GM18519 (cell line): Measurements from ENCODE around the gene CHST15.

Experiments used
- ATAC-seq: cut with Tn5 transposase; IDR thresholded peaks from one replicate; pipeline ENCODE4 v1.9.1; 2021; ENCODE audit warnings: mild to moderate bottlenecking, moderate library complexity; ENCODE audit not compliant: unreplicated experiment, low FRiP score

CHST15 gene

DNA sequence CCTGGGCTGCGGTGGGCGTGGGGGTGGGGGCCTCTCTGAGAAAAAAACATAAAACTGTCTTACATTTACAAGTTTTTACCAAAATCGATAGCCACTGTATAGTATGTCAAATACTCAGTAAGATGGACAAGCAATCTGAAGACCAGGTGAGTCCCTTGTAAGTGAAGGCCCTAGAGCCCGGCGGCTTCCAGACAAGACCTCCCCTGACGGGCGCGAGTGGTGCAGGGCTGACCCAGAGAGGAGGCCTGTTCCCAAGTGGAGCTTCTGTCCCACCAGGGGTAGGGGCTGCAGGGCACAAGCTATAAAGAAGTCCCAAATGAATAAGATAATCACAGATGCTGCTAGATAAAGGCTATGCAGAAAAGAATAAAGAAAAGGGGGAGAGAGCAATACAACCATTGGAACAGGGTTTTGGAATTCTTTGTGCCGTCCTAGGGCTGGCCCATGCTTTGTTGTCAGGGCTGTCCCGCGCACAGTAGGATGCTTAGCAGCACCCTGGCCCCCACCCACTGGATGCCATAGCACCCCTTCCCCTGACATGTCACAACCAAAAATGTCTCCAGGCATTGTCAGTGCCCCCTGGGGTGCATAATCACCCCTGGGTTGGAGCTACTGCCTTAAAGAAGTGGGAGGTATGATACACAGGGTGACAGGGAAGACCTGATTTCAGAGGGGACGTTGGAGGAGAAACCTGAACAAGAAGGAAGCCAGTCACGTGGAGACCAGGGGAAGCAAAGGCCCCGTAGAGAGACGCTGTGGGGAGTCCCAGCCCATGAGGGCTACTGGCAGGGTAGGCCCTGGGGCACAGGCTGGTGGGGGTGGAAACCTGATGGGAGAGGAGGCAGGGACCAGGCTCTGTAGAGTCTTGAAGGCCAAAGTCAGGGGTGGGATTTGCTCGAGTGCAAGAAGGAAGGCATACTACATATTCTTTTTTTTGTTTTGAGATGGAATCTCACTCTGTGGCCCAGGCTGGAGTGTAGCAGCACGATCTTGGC is 43.1 kb downstream of the CHST15 start:
- no peak for ATAC-seq

DNA sequence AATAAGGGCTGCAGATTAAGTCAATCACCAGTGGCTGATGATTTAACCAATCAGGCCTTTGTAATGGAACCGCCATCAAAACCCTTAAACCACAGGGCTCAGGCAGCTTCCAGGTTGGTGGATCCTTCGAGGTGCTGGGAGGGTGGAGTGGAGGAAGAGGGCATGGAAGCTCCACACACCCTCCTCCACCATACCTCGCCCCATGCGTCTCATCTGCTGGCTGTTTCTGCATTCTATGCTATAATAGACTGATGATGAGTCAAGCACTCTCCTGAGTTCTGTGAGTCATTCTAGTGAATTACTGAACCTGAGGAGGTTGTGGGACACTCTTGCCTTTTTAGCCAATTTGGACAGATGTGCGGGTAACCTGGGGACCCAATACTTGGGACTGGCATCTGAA is 43.9 kb downstream of the CHST15 start:
- ATAC-seq, result no peak

DNA sequence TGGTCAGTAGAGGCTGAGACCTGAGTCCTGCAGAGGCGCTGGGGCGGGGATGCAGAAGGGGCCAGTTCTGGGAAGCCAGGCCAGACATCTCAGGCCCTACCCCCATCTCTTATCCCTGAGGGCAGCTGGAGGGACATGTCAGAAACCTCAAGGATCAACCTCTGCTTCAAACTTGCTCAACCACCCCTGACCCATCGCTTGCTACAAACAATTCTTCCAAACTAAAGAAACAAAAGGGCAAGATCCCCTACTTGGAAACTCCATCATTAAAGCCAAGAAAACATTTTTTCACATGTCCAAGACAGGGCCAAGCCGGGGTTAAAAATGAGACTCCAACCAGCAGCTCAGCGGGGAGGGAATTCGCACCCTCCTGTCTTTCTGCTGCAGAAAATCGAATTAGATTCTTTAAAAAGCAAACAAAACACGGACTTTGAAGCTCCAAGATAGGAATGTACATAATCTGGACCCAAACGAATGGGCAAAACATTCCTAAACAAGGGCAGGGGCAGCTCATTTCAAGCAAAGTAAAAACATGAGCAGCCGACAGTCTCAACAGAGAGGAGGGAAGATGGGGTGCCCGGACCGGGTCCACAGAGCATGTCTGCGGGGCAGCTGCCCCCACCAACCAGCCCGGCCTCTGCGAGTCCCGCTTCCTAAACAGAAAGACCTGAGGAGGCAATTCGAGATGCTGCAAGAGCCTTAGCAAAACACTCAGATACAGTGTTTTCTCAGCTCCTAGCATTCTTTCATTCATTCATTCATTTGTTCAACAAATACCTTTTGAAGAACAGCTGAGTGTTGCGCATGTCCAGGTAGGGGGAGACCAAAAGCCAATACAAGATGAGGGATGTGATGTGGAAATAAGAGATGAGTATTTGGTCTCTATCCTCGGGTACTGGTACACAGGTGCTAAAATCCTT is 44.8 kb downstream of the CHST15 start:
- ATAC-seq, result no peak

DNA sequence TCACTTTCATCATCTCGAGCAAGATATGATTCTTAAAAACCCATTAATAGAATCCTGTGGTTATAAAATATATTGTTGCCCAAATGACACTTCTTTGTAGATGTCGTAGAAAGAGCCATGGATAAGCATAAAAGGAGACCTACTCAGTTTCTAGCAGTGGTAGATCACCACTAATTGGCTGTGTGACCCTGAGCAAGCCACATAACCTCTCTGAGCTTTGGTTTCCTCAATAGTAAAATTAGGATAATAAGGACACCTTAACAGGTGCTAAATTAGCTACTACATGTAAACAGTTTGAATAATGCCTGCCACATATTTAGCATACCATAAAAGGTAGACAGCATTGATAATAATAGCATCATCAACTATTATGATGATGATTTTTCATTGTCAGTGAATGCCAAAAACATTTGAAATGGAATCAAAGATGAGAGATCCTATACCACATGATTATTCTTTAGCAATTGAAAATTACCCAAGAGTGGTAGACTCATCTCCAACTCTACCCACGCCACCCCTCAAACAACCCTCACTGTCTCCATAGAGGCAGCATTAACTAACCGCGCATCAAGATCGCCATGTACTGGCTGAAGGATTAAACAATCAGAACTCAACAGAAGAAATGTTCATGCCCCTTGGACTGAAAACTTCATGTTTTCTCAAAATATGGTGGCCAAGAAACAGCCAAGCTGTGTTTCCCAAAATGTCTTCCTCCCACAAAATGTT is 45.8 kb downstream of the CHST15 start:
- no peak for ATAC-seq

DNA sequence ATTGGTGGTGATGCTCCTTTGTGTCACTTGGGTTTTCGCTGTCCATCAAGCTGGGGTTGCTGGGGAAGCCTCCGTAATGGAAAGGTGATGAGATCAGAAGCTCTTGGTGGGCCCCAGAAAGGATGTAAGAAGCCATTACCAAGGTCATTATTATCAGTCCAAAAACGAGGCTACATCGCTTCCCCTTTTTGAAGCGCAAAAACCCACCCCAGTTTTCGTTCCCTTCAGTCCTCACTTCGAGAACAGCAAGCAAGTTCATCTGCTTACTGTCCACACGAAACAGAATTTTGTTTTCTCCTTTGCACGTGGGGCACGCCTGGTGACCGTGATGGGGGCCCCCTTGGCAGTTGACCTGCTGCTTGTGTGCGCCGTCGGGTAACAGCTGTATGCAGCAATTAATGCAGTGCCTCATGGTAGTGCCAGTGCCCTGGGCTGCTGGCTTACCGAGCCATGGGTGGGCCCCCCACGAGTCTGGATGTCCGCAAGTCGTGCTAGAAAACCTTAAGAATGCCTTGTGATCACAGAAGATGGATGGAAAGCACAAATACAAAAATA is 47.5 kb downstream of the CHST15 start:
- no peak for ATAC-seq

DNA sequence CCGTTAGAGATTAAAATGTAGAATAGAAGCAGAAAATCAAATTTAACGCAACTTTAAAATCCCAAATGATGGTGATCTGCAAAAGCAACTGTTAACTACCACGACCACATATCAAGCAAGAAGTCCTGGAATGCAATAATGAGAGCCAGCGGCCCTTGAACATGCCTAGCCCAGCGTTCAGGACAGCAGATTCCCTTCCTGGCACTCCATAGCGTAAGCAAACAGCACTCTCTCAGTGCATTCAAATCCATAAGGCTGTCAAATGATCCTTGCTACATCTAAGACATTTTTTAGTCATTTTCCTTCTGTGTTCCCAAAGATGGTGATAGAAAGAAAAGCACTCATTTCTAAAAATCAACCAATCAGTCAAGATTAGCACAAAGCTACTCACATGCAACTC is 48.1 kb downstream of the CHST15 start:
- ATAC-seq, result no peak

DNA sequence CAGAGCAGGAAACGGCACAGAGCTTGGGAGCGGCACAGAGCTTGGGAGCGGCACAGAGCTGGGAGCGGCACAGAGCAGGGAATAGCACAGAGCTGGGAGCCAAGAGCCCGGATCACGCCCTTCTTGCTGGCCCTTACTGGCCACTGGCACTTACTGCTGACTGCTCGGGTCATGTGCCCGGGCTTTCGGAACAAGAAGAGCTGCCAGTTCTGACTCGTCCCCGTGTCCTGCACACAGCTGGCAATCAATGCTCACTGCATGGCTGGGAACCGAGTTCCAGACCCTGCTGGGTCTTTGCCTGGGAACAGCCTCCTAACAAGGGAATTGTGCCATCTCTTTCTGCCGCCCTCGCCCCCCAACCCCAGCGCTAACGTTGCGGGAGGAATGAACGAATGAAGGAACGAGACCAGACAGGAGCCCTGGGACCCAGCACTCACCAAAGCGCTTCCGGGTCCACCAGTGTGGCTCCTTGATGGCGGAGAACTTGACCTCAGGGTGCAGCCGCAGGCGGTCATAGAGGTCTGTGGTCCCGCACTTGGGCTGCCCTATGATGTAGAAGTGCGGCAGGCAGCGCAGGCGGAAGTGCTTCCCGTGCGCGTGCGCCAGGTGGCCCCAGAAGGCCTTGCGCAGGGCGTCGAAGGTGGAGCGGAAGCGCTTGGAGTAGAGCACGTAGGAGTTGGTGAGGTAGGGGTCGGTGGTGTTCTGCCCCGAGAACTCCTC is 49.1 kb downstream of the CHST15 start:
- no peak for ATAC-seq

DNA sequence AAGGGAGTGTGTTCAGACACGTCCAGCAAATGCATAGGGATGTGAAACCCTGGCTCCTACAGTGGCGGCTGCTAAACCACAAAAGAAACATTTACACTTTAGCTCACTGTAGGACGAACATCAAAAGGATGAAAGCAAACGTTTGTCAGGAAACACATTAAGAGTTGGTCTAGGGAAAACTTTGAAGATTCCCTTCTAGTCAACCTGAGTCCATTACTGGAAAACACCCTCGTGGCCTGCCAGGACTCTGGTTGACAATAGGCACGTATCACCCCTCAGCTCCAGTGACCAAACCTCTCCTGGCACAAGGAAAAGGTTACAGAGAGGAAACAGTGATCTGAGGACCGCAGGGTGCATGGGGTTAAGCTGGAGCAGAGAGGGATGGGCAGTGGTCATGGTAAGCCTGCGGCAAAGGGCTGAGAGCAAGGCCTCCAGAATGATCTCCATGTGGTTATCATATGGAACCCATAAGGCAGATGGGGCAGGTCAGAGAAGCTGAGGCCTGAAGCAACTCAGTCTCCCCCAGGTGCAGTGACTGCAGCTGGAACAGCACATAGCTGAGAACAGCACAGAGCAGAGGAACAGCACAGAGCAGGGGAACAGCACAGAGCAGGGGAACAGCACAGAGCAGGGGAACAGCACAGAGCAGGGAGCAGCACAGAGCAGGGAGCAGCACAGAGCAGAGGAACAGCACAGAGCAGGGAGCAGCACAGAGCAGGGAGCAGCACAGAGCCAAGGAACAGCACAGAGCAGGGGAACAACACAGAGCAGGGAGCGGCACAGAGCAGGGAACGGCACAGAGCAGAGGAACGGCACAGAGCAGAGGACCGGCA is 49.9 kb downstream of the CHST15 start:
- ATAC-seq, result no peak

DNA sequence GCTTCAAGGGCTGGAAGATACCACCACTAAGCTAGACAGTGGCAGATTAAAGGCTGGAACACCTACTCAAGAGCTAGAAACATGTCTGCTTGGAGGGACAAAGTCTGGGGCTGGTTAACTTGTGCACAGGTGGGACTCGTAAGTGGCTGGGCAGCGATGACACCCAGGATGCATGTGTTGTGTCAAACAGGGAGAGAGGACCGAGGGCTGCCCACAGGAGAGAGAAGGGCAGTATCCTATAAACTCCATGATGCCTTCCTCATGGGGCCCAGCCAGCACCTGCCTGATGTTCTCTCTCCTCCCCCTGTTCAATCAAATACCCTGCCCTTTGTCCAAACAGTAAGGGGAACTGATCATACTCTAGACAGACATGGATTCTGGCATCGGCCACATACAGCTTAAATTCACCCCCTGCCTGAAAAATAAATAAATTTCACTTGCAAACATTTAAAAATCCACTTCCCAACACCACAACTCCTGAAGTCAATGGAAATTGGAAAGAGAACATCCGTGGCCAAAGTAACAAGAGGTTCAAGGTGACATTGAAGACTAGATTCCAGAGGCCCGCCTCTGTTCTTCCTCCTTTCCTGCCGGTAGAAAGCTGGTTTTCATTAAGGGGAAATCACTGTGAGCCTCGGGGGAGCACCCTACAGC is 50.6 kb downstream of the CHST15 start:
- ATAC-seq, result no peak

DNA sequence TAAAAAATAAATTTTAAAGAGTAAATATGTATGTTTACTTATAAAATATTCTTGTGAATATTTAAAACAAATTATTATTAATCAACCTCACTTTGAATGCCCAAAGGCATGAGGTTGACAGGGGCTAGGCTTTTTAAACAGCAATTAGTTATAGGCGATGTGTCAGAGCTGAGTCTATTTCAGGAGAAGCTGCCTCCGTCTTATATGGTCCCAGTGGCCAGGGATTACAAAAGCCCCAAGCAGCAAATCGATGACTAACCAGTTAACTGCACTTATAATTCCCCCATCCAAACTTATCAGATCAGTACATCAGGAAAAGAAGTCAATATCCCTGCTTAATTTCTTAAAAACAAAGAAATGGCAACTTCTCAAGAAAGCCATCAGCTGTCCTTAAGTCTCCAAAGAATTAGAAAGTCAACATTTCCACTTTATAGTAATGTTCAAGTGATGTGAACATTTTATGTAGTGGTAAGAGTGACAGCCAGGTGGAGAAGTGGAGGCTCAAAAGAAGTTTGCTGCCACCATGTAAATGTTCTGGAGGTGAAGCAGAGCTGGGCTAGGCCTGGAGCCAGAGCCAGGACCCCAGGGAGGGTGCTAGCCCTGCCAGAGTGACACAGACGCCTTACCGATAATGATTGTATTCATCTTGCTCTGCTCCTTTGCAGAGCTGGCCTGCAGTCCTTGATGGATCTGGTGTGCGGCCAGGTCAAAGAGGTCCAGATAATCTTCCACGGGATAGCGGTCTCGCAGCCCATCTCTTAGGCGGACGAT is 51.5 kb downstream of the CHST15 start:
- no peak for ATAC-seq

DNA sequence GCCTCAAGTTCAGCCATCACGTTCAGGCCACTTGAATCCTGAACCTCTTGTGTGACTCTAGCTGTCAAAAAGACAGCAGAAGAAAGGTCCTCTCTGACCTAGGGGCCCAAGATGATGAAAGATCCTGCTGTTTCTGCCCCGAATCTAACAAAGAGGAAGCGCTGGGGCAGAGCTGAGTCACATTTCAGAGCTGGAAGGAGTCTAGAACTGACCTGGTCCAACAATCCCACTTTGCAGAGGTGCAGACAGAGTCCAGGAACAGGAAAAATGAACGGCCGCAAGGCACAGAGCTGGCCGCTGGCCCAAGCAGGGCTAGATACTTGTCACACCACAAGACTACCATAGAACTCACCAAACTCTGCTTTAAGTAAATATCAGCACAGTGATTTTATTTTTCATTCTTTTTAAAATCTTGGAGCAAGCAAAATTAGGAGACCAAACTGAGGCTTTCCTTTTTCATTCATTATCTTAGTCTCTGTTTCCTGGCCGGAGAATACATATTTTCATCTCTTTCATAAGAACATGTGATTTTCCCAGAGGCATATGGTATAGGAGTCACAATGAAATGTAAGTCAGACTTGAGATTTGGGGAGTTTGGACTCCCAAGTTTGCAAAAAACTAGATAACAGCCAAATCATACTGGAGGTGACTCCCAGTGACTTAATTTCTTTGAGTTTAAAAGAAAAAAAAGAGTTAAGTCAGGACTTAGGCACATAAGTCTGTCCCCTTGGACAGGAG is 52.8 kb downstream of the CHST15 start:
- no peak for ATAC-seq

DNA sequence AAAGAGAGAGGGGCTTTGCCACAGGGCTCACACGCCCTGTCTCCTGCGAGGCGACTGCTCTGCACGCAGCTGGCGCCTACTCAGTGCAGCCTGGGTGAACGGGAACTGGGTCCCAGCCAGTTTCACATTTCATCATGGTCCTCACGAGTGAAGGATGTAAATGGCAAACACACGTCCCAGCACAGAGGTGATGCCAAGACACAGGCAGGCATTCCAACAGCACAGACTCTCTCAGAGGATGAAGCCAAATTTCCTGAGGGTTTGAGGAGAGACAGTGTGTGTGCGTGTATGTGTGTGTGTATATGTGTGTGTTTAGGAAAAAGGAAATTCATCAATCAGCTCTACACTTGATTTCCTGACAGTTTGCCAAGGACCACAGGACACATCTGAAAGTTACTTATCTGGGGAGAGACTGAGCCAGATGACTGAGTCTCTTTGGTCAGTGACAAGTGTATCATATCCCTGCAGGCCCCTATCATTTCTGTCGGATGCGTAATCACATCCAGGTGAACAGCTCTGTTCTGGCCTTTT is 53.9 kb downstream of the CHST15 start:
- ATAC-seq, result no peak

DNA sequence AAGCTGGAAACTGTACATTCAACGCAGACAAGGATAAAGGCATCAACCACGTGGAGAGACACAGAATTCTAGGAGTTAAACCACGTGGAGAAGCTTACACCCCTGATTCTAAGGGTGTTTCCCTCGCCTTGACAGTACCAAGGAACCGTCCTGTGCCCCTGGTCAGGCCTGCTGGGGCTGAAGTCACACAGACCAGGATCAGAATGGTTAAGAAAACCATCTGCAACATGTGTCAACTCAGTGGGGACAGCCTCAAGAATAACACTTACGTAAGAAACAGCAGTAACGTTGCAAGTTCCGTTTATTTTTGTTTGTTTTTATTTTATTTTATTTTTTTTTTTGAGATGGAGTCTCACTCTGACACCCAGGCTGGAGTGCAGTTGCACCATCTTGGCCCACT is 55.6 kb downstream of the CHST15 start:
- ATAC-seq, result no peak

DNA sequence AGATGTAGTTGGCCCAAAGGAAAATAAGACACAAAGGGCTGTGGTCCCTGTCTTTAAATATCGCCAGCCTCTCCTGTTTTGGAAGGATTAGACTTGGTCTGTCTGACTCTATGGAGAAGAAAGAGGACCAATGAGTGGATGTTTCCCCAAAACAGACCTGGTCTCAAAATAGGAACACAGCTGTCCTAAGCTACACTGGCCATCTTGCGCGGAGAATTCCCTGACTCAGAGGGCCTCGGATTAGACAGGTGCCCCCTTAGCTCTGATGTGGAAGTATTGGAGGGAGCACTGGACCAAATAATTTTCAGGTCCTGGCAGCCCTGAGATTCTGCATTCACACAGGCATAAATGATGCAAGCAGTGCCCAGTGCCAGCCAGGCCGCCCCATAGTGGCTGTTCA is 56.1 kb downstream of the CHST15 start:
- no peak for ATAC-seq

DNA sequence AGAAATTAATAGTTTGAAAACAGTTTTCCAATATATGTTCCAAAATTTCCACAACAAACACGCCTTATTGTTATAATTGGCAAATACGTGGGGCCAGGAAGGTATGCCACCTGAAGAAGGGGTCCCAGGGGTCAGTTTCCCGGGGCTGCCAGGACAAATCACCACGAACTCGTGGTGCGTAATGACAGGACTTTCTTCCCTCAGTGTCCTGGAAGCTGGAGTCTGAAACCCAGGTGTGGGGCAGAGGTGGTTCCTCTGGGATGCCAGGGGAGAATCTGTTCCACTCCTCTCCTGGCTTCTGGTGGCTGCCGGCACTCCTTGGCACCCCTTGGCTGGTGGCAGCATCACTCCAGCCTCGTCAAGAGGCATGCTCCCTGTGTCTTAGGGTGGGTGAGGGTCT is 56.7 kb downstream of the CHST15 start:
- ATAC-seq, result no peak

DNA sequence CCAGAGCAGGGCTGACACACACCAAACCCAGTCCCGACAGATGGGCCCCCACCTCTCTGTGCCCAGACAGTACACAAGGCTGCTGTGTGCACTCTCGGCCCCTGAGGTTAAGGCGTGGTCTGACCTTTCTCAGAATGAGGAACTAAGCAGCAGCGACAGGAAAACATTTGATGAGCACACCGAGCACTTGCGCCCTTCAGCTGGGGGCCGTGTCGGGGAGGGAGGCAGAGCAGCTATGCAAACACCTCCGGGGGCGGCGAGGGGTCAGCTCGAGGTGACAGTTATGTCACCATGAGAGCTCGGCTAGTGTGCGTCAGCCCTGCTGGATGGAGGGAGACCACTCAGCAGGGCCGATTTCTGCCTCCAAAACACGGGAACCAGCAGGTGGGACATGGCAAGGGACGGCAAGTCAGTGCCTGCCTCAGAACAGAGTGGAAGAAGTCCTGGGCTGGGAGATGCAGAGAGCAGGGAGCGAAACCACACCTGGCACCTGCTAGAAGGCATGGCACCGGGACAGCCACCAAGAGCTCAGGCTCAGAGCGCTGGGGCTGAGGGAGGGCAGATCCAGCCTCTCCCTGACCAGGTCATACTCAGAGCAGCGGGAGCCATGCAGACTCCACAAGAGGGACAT is 57.4 kb downstream of the CHST15 start:
- ATAC-seq, result peak; percentile 90
